ENCODE measurements around the gene TSPAN9.

GRCh38 chr12:3124917-3125316, 47.7 kb downstream of the TSPAN9 start:
- TF ChIP-seq POLR2AphosphoS5 (IDR thresholded peaks at IDR 0.05; ENCODE audit: low read depth) (no peak), SPI1 (IDR thresholded peaks at IDR 0.05; ENCODE audit: borderline replicate concordance, low read depth) (no peak), CTCF (IDR thresholded peaks at IDR 0.05; ENCODE audit: insufficient read depth, low read length) (no peak)
